Measurements from ENCODE around the gene MAPRE2. TPM values are rescaled to one million over a fixed set of nuclear protein-coding genes. Genes with fewer than 3 reads are reported as not detected.

MAPRE2 gene
- total RNA-seq, 1 experiment from 2014 or later: 31.4 TPM

DNA sequence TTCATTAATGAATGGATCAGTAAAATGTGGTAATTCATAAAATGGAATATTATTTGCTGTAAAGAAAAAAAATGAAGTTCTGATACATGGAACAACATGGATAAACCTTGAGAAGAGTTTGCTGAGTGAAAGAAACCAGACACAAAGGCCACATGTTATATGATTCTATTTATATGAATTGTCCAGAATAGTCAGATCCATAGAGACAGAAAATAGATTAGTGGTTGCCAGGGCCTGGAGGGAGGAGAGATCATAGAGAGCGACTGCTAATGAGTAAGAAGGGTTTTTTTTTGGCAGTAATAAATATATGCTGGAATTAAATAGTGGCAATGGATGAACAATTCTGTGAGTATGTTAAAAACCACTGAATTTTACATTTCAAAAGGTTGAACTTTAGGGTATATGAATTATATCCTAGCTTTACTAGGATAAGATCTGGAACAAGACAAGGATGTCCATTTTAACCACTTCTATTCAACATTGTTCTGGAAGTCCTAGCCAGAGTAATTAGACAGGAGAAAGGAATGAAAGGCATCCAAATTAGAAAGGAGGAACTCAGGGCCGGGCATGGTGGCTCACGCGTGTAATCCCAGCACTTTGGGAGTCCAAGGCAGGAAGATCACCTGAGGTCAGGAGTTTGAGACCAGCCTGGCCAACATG, 48.8 kb downstream of the MAPRE2 start:
- Mint-ChIP-seq H3K36me3 (ENCODE audit: insufficient read depth, unreplicated experiment) (no peaks in the 10 kb centered on the region), H3K4me1 (ENCODE audit: low read depth, unreplicated experiment) (peaks cover 9% of the 10 kb centered on the region), H3K9me3 (ENCODE audit: low read depth, unreplicated experiment) (no peaks in the 10 kb centered on the region), H3K27me3 (ENCODE audit: unreplicated experiment) (no peaks in the 10 kb centered on the region), H3K4me3 (ENCODE audit: low read depth, unreplicated experiment) (no peak overlapping the region), H3K27ac (ENCODE audit: unreplicated experiment) (no peak overlapping the region)
- BruUV-seq (replicated peaks): no TSS peak
- intact Hi-C loops (cut with micrococcal nuclease; ENCODE audit: unreplicated experiment): no loop called here
- CTCF ChIA-PET: no interaction called here
- TF ChIP-seq, protein P1, sequence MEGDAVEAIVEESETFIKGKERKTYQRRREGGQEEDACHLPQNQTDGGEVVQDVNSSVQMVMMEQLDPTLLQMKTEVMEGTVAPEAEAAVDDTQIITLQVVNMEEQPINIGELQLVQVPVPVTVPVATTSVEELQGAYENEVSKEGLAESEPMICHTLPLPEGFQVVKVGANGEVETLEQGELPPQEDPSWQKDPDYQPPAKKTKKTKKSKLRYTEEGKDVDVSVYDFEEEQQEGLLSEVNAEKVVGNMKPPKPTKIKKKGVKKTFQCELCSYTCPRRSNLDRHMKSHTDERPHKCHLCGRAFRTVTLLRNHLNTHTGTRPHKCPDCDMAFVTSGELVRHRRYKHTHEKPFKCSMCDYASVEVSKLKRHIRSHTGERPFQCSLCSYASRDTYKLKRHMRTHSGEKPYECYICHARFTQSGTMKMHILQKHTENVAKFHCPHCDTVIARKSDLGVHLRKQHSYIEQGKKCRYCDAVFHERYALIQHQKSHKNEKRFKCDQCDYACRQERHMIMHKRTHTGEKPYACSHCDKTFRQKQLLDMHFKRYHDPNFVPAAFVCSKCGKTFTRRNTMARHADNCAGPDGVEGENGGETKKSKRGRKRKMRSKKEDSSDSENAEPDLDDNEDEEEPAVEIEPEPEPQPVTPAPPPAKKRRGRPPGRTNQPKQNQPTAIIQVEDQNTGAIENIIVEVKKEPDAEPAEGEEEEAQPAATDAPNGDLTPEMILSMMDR (IDR thresholded peaks at IDR 0.05; ENCODE audit: unreplicated experiment): no peak
- DNase-seq: no peak

DNA sequence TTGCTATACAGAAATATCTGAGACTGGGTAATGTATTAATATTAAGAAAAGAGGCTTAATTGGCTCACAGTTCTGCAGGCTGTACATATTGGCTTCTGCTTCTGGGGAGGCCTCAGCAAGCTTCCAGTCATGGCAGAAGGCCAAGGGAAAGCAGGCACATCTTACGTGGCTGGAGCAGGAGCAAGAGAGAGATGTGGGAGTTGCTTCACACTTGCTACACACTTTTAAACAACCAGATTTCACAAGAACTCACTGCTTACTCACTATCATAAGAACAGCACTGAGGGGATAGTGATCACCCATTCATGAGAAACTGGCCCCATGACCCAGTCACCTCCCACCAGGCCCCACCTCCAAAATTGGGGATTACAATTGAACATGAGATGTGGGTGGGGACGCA, 50.6 kb downstream of the MAPRE2 start:
- DNase-seq: no peak
- no peak overlapping the region for H3K4me3 Mint-ChIP-seq (ENCODE audit: low read depth, unreplicated experiment)
- no peaks in the 10 kb centered on the region for H3K27me3 Mint-ChIP-seq (ENCODE audit: unreplicated experiment)
- no peaks in the 10 kb centered on the region for H3K9me3 Mint-ChIP-seq (ENCODE audit: low read depth, unreplicated experiment)
- intact Hi-C loops (cut with micrococcal nuclease; ENCODE audit: unreplicated experiment): no loop called here
- H3K27ac Mint-ChIP-seq (ENCODE audit: unreplicated experiment): no peak overlapping the region
- H3K36me3 Mint-ChIP-seq (ENCODE audit: insufficient read depth, unreplicated experiment): no peaks in the 10 kb centered on the region
- no peaks in the 10 kb centered on the region for H3K4me1 Mint-ChIP-seq (ENCODE audit: low read depth, unreplicated experiment)
- TF ChIP-seq, protein P1 (IDR thresholded peaks at IDR 0.05; ENCODE audit: unreplicated experiment): no peak
- CTCF ChIA-PET: no interaction called here
- BruUV-seq (replicated peaks): no TSS peak

DNA sequence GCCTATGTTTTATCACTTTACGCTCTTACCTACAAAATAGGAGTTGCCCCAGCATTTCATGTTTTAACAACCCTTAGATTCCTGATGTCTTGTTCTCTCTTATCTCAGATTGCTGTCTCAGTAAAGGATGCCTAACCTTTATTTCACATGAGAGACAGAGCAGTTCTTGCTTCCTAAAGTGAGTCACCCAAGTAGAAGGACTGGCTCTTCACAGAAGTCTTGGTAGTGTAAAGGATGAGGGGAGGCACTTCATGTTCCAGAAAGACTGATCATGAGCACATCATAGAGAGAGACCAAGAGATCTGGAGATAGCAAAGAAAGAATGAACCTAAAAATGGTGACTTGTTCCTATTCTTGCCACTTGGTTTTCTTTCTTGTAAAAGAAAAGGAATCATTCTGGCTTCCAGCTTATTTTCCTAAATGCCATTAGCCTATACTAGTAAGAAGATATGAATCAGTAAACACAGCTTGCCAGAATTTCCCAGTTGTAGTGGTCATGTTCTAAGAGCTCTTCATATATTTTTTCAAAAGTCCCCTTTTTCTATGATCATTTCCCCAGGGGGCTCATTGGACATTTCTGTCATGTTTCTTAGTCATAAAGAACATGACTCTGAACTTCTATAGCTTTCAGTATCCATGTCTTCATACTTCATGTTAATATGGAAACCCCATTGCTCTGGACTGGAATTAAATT, 54.9 kb downstream of the MAPRE2 start:
- no TSS peak for BruUV-seq (replicated peaks)
- CTCF ChIA-PET: no interaction called here
- no peak for DNase-seq
- Mint-ChIP-seq H3K9me3 (ENCODE audit: low read depth, unreplicated experiment) (no peaks in the 10 kb centered on the region), H3K36me3 (ENCODE audit: insufficient read depth, unreplicated experiment) (no peaks in the 10 kb centered on the region), H3K27me3 (ENCODE audit: unreplicated experiment) (no peaks in the 10 kb centered on the region), H3K4me1 (ENCODE audit: low read depth, unreplicated experiment) (no peaks in the 10 kb centered on the region), H3K4me3 (ENCODE audit: low read depth, unreplicated experiment) (no peak overlapping the region), H3K27ac (ENCODE audit: unreplicated experiment) (no peak overlapping the region)
- TF ChIP-seq, protein P1 (IDR thresholded peaks at IDR 0.05; ENCODE audit: unreplicated experiment): no peak
- intact Hi-C loops (cut with micrococcal nuclease; ENCODE audit: unreplicated experiment): no loop called here

DNA sequence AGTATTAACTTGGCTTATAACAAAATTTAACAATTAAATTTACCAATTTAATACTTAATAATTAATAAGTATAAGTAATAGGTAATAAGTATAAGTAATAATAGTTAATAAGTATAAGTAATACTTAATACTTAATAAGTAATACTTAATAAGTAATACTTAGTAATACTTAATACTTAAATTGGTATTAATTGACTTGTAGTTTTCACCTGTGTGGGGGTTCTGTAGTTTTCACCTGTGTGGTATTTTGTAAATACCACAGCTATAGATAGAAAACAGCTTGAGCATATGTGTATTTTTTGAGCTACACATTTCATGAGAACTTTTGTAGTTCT, 55.4 kb downstream of the MAPRE2 start:
- Mint-ChIP-seq H3K27ac (ENCODE audit: unreplicated experiment) (no peak overlapping the region), H3K4me1 (ENCODE audit: low read depth, unreplicated experiment) (no peaks in the 10 kb centered on the region), H3K36me3 (ENCODE audit: insufficient read depth, unreplicated experiment) (no peaks in the 10 kb centered on the region), H3K27me3 (ENCODE audit: unreplicated experiment) (no peaks in the 10 kb centered on the region), H3K9me3 (ENCODE audit: low read depth, unreplicated experiment) (no peaks in the 10 kb centered on the region), H3K4me3 (ENCODE audit: low read depth, unreplicated experiment) (no peak overlapping the region)
- TF ChIP-seq, protein P1 (IDR thresholded peaks at IDR 0.05; ENCODE audit: unreplicated experiment): no peak
- intact Hi-C loops (cut with micrococcal nuclease; ENCODE audit: unreplicated experiment): no loop called here
- BruUV-seq (replicated peaks): no TSS peak
- CTCF ChIA-PET: no interaction called here
- DNase-seq: no peak

All from Calu3 (cell line).